HG02642 (cell line): ENCODE measurements around the gene CD302.
"Not testable (repeated sequence)": the region's sequence is repeated elsewhere in the genome, so short reads cannot be mapped to it uniquely, and the experiment has no call there.

Experiments
- ATAC-seq: cut with Tn5 transposase; IDR thresholded peaks from one replicate; pipeline ENCODE4 v1.9.1; 2021; ENCODE audit warnings: mild to moderate bottlenecking; ENCODE audit not compliant: unreplicated experiment, poor library complexity

The CD302 gene

DNA sequence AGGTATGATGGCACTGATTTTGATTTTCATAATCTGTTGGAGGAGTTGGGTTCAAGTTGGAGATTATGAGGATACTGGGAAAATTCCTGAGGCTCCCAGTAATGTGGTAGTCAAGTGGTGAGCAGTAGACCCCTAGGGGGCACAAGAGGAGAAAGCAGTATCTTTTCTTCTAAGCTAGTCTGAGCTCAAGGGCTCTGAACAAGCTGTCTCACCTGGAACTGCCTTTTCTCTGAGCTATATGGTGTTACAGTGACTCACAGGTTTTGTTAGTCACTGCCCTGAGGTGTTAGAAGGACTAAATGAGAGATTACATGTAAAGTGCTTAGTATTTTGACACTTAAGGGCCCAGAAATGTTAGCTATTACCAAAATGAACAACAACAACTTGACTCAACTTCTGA, 42.2 kb downstream of the CD302 start:
- ATAC-seq: no peak

DNA sequence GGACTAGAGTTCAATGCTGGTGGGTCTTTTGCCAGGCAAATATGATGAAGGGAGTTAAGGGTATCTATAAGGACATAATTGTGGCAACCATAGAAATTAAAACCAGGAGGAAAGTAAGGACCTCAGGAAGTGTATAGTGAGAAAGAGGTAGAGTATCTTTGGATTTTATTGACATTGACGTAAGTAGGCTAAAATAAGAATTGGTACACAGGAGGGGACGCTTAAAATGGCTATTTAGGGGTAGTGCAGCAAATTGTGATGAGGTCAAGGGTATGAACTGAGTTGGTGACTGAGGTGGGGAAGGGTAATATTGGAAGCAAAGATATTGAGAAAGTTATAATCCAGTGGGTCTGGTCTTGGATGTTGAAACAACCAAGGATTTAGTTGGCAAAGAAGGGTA, 43.0 kb downstream of the CD302 start:
- ATAC-seq: no peak

- ATAC-seq: no peak
These were observed 44.2 kb downstream of the CD302 start for GRCh38 chr2:159753797-159754196.

- no peak for ATAC-seq
These were observed 47.1 kb downstream of the CD302 start for GRCh38 chr2:159750873-159751272.

GRCh38 chr2:159748089-159748488, 49.9 kb downstream of the CD302 start:
- ATAC-seq: no peak

GRCh38 chr2:159745237-159745636, 52.8 kb downstream of the CD302 start:
- ATAC-seq: not testable (repeated sequence)

DNA sequence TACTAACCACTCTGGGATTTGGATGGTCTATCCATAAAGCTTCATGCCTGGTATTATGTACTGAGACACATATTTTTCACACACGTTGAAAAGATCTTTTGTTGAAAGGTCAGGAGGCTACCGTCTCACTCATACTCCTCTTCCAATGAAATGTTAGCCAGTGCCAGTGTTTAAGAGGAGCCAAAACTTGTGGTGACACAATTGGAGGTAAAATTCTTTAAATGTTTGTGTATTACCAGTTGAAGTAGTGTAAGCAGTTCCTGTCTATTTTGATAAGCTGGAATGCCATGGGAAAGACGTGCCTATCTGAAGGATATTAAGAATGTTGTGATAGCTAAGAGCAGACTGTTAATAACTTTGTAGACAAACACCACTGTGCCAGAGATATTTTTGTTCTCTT, 53.6 kb downstream of the CD302 start:
- ATAC-seq: no peak

GRCh38 chr2:159742846-159743245, 55.2 kb downstream of the CD302 start:
- no peak for ATAC-seq

DNA sequence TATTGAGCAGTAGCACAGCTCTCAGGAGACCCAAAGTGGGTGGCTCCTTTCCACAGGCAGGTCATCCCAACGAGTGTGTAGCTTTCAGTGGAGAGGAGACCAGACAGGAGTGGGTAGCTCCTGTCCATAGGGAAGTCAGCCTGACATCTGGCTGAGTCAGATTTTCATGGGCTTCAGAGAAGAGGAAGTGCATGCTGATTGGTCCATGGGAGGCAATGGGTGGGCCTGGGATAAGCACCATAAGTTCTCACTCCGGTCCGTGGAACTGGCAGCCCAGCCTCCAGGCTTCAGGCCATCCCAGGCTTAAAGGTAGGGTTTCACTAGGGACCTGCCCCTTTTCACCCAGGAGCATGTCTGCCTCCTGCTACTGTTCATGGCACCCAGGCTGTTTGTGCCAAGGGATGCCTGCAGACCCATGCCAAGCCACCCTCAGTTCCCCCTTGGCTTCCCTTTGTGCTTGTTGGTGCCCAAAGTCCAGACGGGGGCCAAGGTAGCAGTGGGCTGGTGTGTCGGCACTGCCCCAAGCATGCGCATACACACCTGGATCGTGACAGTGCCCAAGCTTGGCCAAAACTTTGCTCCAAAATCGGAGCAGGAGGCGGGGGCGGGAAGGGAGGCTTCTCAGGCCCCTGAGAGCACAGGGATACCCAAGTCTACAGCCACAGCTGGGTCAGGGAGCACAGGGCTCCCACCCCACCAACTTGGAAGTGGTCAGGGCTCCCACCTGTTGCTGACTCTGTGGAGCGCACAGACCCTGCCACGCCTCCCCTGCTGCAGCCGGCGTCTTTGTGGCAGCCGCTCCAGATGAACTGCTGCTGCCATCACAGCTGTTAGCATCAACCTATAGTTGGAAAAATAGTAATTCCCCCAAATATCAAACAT, 59.3 kb downstream of the CD302 start:
- no peak for ATAC-seq

GRCh38 chr2:159737917-159738296, 60.1 kb downstream of the CD302 start:
- ATAC-seq: no peak

DNA sequence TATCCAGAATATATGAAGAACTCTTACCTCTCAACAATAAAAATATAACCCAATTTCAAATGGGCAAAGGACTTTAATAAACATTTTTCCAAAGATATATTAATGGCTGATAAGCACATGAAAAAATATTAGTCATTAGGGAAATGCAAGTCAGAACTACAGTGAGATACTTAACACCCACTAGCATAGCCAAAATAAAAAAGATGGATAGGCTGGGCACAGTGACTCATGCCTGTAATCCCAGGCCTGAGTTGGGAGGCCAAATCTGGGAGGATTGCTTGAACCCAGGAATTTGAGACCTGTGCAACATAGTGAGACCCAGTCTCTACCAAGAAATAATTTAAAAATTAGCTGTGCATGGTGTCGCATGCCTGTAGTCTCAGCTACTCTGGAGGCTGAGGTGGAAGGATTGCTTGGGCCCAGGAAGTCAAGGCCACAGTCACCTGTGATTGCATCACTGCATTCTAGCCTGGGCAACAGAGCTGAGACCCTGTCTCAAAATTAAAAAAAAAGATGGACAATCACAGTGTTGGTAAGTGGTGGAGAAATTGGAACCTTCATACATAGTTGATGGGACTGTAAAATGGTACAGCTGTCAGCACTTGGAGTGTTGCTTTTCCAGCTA, 60.6 kb downstream of the CD302 start:
- ATAC-seq: no peak

DNA sequence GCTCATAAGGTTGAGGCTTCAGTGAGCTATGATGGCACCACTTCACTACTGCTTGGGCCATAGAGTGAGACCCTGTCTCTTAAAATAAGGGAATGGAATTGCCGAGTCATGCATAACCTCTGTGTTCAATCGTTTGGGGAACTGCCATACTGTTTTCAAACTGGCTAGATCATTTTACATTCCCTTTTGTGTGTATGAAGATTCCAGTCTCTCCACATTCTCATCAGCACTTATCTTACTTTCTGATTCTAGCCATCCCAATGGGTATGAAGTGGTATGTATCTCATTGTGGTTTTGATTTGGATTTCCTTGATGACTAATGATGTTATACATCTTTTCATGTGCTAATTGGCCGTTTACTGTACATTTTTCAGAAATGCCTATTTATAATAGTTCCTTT, 62.0 kb downstream of the CD302 start:
- ATAC-seq: no peak

DNA sequence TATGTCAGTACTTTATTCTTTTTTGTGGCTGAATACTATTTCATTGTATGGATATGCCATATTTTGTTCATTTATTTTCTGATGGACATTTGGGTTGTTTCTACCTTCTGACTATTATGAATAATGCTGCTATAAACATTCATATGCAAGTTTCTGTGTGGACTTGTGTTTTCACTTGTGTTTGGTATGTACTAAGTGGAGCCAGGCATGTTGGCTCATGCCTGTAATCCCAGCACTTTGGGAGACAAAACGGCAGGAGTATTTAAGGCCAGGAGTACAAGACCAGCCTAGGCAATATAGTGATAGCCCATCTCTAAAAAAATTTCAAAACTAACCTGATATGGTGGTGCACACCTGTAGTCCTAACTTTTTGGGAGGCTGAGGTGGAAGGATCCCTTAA, 62.4 kb downstream of the CD302 start:
- ATAC-seq: no peak

DNA sequence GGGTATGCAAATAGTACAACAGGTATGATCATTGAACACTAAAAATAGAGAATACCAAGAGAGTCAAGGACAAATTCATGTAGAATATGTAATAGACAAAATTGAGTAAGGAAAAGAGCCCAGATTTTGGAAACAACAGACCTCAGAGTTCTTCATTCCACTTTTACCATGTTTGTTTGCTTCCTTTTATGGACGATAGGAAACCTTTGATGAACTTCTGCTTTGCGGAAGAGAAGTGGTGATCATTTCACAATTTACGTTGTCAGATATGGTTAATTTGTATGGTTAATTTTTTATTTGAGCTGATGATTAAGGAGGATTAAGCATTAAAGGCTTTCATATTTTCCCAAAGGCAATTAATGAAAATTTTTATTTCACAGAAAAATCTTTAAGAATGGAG, 69.4 kb downstream of the CD302 start:
- ATAC-seq: no peak

GRCh38 chr2:159725713-159726112, 72.3 kb downstream of the CD302 start:
- no peak for ATAC-seq

DNA sequence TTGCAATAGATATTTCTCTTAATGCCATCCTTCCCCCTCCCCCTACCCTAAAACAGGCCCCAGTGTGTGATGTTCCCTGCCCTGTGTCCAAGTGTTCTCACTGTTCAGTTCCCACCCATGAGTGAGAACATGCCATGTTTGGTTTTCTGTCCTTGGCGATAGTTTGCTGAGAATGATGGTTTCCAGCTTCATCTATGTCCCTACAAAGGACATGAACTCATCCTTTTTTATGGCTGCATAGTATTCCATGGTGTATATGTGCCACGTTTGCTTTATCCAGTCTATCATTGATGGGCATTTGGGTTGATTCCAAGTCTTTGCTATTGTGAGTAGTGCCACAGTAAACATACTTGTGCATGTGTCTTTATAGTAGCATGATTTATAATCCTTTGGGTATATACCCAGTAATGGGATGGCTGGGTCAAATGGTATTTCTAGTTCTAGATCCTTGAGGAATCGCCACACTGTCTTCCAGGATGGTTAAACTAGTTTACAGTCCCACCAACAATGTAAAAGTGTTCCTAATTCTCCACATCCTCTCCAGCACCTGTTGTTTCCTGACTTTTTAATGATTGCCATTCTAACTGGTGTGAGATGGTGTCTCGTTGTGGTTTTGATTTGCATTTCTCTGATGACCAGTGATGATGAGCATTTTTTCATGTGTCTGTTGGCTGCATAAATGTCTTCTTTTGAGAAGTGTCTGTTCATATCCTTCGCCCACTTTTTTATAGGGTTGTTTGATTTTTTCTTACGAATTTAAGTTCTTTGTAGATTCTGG, 73.0 kb downstream of the CD302 start:
- not testable (repeated sequence) for ATAC-seq

- ATAC-seq: no peak
These were observed 75.4 kb downstream of the CD302 start for GRCh38 chr2:159722580-159722979.

- ATAC-seq: no peak
These were observed 77.3 kb downstream of the CD302 start for GRCh38 chr2:159720676-159721075.
